HL-60 (cell line): Measurements from ENCODE around the gene FNBP1L.

ENCODE experiments used
- REST ChIP-seq: IDR thresholded peaks from 2 replicates; pipeline ENCODE4 v1.6.1; 2012; ENCODE audit warnings: low read depth; ENCODE audit not compliant: insufficient replicate concordance
- TF ChIP-seq, protein P1 (sequence below): IDR thresholded peaks from one replicate; pipeline ENCODE4 v1.5.1; 2011; ENCODE audit warnings: low read length, control low read depth, inconsistent platforms; ENCODE audit not compliant: insufficient read depth

DNA sequence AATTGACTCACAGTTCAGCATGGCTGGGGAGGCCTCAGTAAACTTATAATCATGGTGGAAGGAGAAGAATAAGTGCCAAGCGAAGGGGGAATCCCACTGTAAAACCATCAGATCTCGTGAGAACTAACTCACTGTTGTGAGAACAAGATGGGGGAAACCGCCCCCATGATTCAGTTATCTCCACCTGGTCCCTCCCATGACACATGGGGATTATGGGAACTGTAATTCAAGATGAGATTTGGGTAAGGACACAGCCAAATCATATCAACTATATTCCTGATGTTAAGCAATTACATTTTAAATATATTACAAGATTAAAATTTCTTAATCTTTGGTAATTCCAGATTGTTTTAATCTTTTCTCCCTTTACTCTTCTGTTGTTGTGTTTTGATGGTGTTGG, 55.2 kb downstream of the FNBP1L start:
- TF ChIP-seq, protein P1, sequence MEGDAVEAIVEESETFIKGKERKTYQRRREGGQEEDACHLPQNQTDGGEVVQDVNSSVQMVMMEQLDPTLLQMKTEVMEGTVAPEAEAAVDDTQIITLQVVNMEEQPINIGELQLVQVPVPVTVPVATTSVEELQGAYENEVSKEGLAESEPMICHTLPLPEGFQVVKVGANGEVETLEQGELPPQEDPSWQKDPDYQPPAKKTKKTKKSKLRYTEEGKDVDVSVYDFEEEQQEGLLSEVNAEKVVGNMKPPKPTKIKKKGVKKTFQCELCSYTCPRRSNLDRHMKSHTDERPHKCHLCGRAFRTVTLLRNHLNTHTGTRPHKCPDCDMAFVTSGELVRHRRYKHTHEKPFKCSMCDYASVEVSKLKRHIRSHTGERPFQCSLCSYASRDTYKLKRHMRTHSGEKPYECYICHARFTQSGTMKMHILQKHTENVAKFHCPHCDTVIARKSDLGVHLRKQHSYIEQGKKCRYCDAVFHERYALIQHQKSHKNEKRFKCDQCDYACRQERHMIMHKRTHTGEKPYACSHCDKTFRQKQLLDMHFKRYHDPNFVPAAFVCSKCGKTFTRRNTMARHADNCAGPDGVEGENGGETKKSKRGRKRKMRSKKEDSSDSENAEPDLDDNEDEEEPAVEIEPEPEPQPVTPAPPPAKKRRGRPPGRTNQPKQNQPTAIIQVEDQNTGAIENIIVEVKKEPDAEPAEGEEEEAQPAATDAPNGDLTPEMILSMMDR: no peak
- no peak for TF ChIP-seq REST
